SK-N-MC (cell line): ENCODE results near the gene LINC00632.

Source experiments
- EZH2 ChIP-seq: fragments of 200-600 bp; sonication (generic); IDR thresholded peaks from one replicate; pipeline ENCODE4 v1.6.1; 2017; ENCODE audit warnings: antibody characterized with exemption
- POLR2AphosphoS5 ChIP-seq: IDR thresholded peaks from 2 replicates; pipeline ENCODE4 v1.6.1; 2012; ENCODE audit warnings: mild to moderate bottlenecking, low read depth, low read length, borderline replicate concordance

GRCh38 chrX:140822861-140823260 lies 113.3 kb downstream of the LINC00632 start:
- TF ChIP-seq EZH2 (no peak), POLR2AphosphoS5 (no peak)
